HG02938 (cell line): ENCODE measurements around the gene TSPO.

ENCODE experiments used
- ATAC-seq: cut with Tn5 transposase; IDR thresholded peaks from one replicate; pipeline ENCODE4 v1.9.1; 2021; ENCODE audit warnings: mild to moderate bottlenecking, moderate library complexity; ENCODE audit not compliant: unreplicated experiment

TSPO gene

GRCh38 chr22:43199541-43199940 lies 48.2 kb downstream of the TSPO start:
- ATAC-seq, result no peak

GRCh38 chr22:43200031-43200430 lies 48.7 kb downstream of the TSPO start:
- ATAC-seq, result no peak

- no peak for ATAC-seq
Measured at GRCh38 chr22:43200555-43200954, 49.2 kb downstream of the TSPO start.

GRCh38 chr22:43201486-43202219 lies 50.3 kb downstream of the TSPO start:
- no peak for ATAC-seq

GRCh38 chr22:43202326-43202725 lies 51.0 kb downstream of the TSPO start:
- ATAC-seq, result no peak

- ATAC-seq, result no peak
Measured at GRCh38 chr22:43202756-43203410, 51.5 kb downstream of the TSPO start.

- ATAC-seq, result no peak
Measured at GRCh38 chr22:43203471-43203981, 52.2 kb downstream of the TSPO start.

- no peak for ATAC-seq
Measured at GRCh38 chr22:43205261-43205691, 53.9 kb downstream of the TSPO start.

GRCh38 chr22:43205748-43206508 lies 54.6 kb downstream of the TSPO start:
- ATAC-seq, result no peak

- no peak for ATAC-seq
Measured at GRCh38 chr22:43206509-43207161, 55.3 kb downstream of the TSPO start.

GRCh38 chr22:43207386-43207785 lies 56.0 kb downstream of the TSPO start:
- no peak for ATAC-seq

- no peak for ATAC-seq
Measured at GRCh38 chr22:43207849-43208702, 56.7 kb downstream of the TSPO start.

- ATAC-seq, result no peak
Measured at GRCh38 chr22:43208703-43209522, 57.6 kb downstream of the TSPO start.

GRCh38 chr22:43209523-43209890 lies 58.1 kb downstream of the TSPO start:
- ATAC-seq, result no peak

GRCh38 chr22:43209971-43210370 lies 58.6 kb downstream of the TSPO start:
- ATAC-seq, result no peak

- ATAC-seq, result no peak
Measured at GRCh38 chr22:43210631-43211515, 59.5 kb downstream of the TSPO start.

- ATAC-seq, result no peak
Measured at GRCh38 chr22:43211941-43212433, 60.6 kb downstream of the TSPO start.

- ATAC-seq, result no peak
Measured at GRCh38 chr22:43212434-43212952, 61.1 kb downstream of the TSPO start.
